ENCODE results near the gene SYNGR3. TPM values are rescaled to one million over a fixed set of nuclear protein-coding genes. Genes with fewer than 3 reads are reported as not detected.

SYNGR3 gene
- 4.4 to 9.7 TPM (median 6.7 TPM) in 5 replicates for total RNA-seq (2022; extraction: Qiagen RNA extraction; ENCODE audit: low read depth)

GRCh38 chr16:1989209-1990100 lies at the start of gene SYNGR3:
TSS of gene SYNGR3 (plus strand) at chr16:1989970. CDS start at chr16:1990103, 133 bp downstream.

GRCh38 chr16:1942810-1943726 lies 46.7 kb upstream of the SYNGR3 start, which contains the start of gene MSRB1:
TSS of gene MSRB1 (minus strand) at chr16:1943199. CDS start at chr16:1943156, 43 bp downstream.

GRCh38 chr16:1959269-1960039 lies 30.3 kb upstream of the SYNGR3 start, which contains the start of gene NDUFB10:
TSS of gene NDUFB10 (plus strand) at chr16:1959538. CDS start at chr16:1959625, 87 bp downstream.

GRCh38 chr16:1964506-1965395 lies 25.0 kb upstream of the SYNGR3 start, which contains the start of gene RPS2:
TSS of gene RPS2 (minus strand) at chr16:1964826. CDS start at chr16:1964625, 201 bp downstream.

GRCh38 chr16:1966460-1966859 lies 23.3 kb upstream of the SYNGR3 start, which contains the start of gene RNF151:
TSS of gene RNF151 (plus strand) at chr16:1966856. CDS start at chr16:1966882, 26 bp downstream.

GRCh38 chr16:1971796-1972489 lies 17.8 kb upstream of the SYNGR3 start, which contains the start of gene TBL3:
TSS of gene TBL3 (plus strand) at chr16:1972053. CDS start at chr16:1972165, 112 bp downstream.

GRCh38 chr16:1981398-1981836 lies 8.4 kb upstream of the SYNGR3 start, which contains the start of gene NOXO1:
TSS of gene NOXO1 (minus strand) at chr16:1981469. CDS start at chr16:1981179, 290 bp downstream.

GRCh38 chr16:1983544-1984346 lies 6.0 kb upstream of the SYNGR3 start, which contains the start of gene GFER:
TSS of gene GFER (plus strand) at chr16:1984193. CDS start at chr16:1984219, 26 bp downstream.

GRCh38 chr16:2009791-2010510 lies 20.2 kb downstream of the SYNGR3 start, which contains the start of gene ZNF598:
TSS of gene ZNF598 (minus strand) at chr16:2009821.

GRCh38 chr16:2019518-2019920 lies 29.7 kb downstream of the SYNGR3 start, which contains the start of gene NPW:
TSS of gene NPW (plus strand) at chr16:2019785.

GRCh38 chr16:2026461-2027023 lies 36.8 kb downstream of the SYNGR3 start, which contains the start of gene NHERF2:
TSS of gene NHERF2 (plus strand) at chr16:2026902. CDS start at chr16:2027006, 104 bp downstream.

Other genes starting within 250 kb of the SYNGR3 start
- 30.6 to 59.4 TPM (median 55.1 TPM) in 5 replicates for gene NME3, start 218.4 kb upstream of the SYNGR3 start, total RNA-seq (2022; extraction: Qiagen RNA extraction; ENCODE audit: low read depth)
- gene EME2, start 217.2 kb upstream of the SYNGR3 start, total RNA-seq (2022; extraction: Qiagen RNA extraction; ENCODE audit: low read depth) = 5.0 to 10.8 TPM (median 9.1 TPM) in 5 replicates
- 170 to 265 TPM (median 253 TPM) in 5 replicates for gene MRPS34, start 216.8 kb upstream of the SYNGR3 start, total RNA-seq (2022; extraction: Qiagen RNA extraction; ENCODE audit: low read depth)
- 13.2 to 26.3 TPM (median 22.3 TPM) in 5 replicates for gene SPSB3, start 207.4 kb upstream of the SYNGR3 start, total RNA-seq (2022; extraction: Qiagen RNA extraction; ENCODE audit: low read depth)
- gene NUBP2, start 207.0 kb upstream of the SYNGR3 start, total RNA-seq (2022; extraction: Qiagen RNA extraction; ENCODE audit: low read depth) = 57.3 to 88.6 TPM (median 81.3 TPM) in 5 replicates
- 0.05 TPM in 1 of 5 replicates, not detected in the others for gene IGFALS, start 196.3 kb upstream of the SYNGR3 start, total RNA-seq (2022; extraction: Qiagen RNA extraction; ENCODE audit: low read depth)
- gene HAGH, start 163.1 kb upstream of the SYNGR3 start, total RNA-seq (2022; extraction: Qiagen RNA extraction; ENCODE audit: low read depth) = 58.5 to 71.3 TPM (median 68.8 TPM) in 5 replicates
- 45.6 to 53.0 TPM (median 47.7 TPM) in 5 replicates for gene FAHD1, start 162.8 kb upstream of the SYNGR3 start, total RNA-seq (2022; extraction: Qiagen RNA extraction; ENCODE audit: low read depth)
- 1.4 to 3.0 TPM (median 2.0 TPM) in 5 replicates for gene MEIOB, start 117.8 kb upstream of the SYNGR3 start, total RNA-seq (2022; extraction: Qiagen RNA extraction; ENCODE audit: low read depth)
- gene HS3ST6, start 71.6 kb upstream of the SYNGR3 start, total RNA-seq (2022; extraction: Qiagen RNA extraction; ENCODE audit: low read depth) = 1.8 to 4.2 TPM (median 3.1 TPM) in 5 replicates
- gene MSRB1, start 46.8 kb upstream of the SYNGR3 start, total RNA-seq (2022; extraction: Qiagen RNA extraction; ENCODE audit: low read depth) = 22.1 to 31.7 TPM (median 31.4 TPM) in 5 replicates
- 0.03 to 0.37 TPM in 2 of 5 replicates, not detected in the others for gene RPL3L, start 35.3 kb upstream of the SYNGR3 start, total RNA-seq (2022; extraction: Qiagen RNA extraction; ENCODE audit: low read depth)
- 244 to 325 TPM (median 265 TPM) in 5 replicates for gene NDUFB10, start 30.4 kb upstream of the SYNGR3 start, total RNA-seq (2022; extraction: Qiagen RNA extraction; ENCODE audit: low read depth)
- gene RPS2, start 25.1 kb upstream of the SYNGR3 start, total RNA-seq (2022; extraction: Qiagen RNA extraction; ENCODE audit: low read depth) = 3,640 to 5,391 TPM (median 5,287 TPM) in 5 replicates
- gene RNF151, start 23.1 kb upstream of the SYNGR3 start, total RNA-seq (2022; extraction: Qiagen RNA extraction; ENCODE audit: low read depth) = not detected in 5 replicates
- gene TBL3, start 17.9 kb upstream of the SYNGR3 start, total RNA-seq (2022; extraction: Qiagen RNA extraction; ENCODE audit: low read depth) = 29.2 to 42.3 TPM (median 37.3 TPM) in 5 replicates
- gene NOXO1, start 8.5 kb upstream of the SYNGR3 start, total RNA-seq (2022; extraction: Qiagen RNA extraction; ENCODE audit: low read depth) = 0.16 to 0.44 TPM (median 0.28 TPM) in 4 of 5 replicates, not detected in the other
- gene GFER, start 5.8 kb upstream of the SYNGR3 start, total RNA-seq (2022; extraction: Qiagen RNA extraction; ENCODE audit: low read depth) = 24.7 to 44.2 TPM (median 41.3 TPM) in 5 replicates
- gene ZNF598, start 19.9 kb downstream of the SYNGR3 start, total RNA-seq (2022; extraction: Qiagen RNA extraction; ENCODE audit: low read depth) = 43.5 to 62.6 TPM (median 56.0 TPM) in 5 replicates
- 0.92 to 2.0 TPM (median 1.0 TPM) in 4 of 5 replicates, not detected in the other for gene NPW, start 29.8 kb downstream of the SYNGR3 start, total RNA-seq (2022; extraction: Qiagen RNA extraction; ENCODE audit: low read depth)
- 34.8 to 57.8 TPM (median 54.9 TPM) in 5 replicates for gene NHERF2, start 36.9 kb downstream of the SYNGR3 start, total RNA-seq (2022; extraction: Qiagen RNA extraction; ENCODE audit: low read depth)
- 30.8 to 47.1 TPM (median 43.6 TPM) in 5 replicates for gene NTHL1, start 57.9 kb downstream of the SYNGR3 start, total RNA-seq (2022; extraction: Qiagen RNA extraction; ENCODE audit: low read depth)
- gene TSC2, start 58.0 kb downstream of the SYNGR3 start, total RNA-seq (2022; extraction: Qiagen RNA extraction; ENCODE audit: low read depth) = 27.9 to 39.7 TPM (median 36.6 TPM) in 5 replicates
- gene PKD1, start 145.9 kb downstream of the SYNGR3 start, total RNA-seq (2022; extraction: Qiagen RNA extraction; ENCODE audit: low read depth) = 37.4 to 56.1 TPM (median 48.8 TPM) in 5 replicates
- gene RAB26, start 158.7 kb downstream of the SYNGR3 start, total RNA-seq (2022; extraction: Qiagen RNA extraction; ENCODE audit: low read depth) = 2.7 to 5.0 TPM (median 4.0 TPM) in 5 replicates
- 39.8 to 58.6 TPM (median 51.7 TPM) in 5 replicates for gene TRAF7, start 165.8 kb downstream of the SYNGR3 start, total RNA-seq (2022; extraction: Qiagen RNA extraction; ENCODE audit: low read depth)
- 0.26 to 0.95 TPM (median 0.49 TPM) in 5 replicates for gene CASKIN1, start 206.6 kb downstream of the SYNGR3 start, total RNA-seq (2022; extraction: Qiagen RNA extraction; ENCODE audit: low read depth)
- gene MLST8, start 215.5 kb downstream of the SYNGR3 start, total RNA-seq (2022; extraction: Qiagen RNA extraction; ENCODE audit: low read depth) = 35.7 to 53.7 TPM (median 52.7 TPM) in 5 replicates
- 2.9 to 6.6 TPM (median 4.6 TPM) in 5 replicates for gene BRICD5, start 220.9 kb downstream of the SYNGR3 start, total RNA-seq (2022; extraction: Qiagen RNA extraction; ENCODE audit: low read depth)
- gene PGP, start 224.9 kb downstream of the SYNGR3 start, total RNA-seq (2022; extraction: Qiagen RNA extraction; ENCODE audit: low read depth) = 16.8 to 38.1 TPM (median 35.4 TPM) in 5 replicates
- 17.8 to 28.1 TPM (median 24.2 TPM) in 5 replicates for gene E4F1, start 233.6 kb downstream of the SYNGR3 start, total RNA-seq (2022; extraction: Qiagen RNA extraction; ENCODE audit: low read depth)
- gene DNASE1L2, start 246.5 kb downstream of the SYNGR3 start, total RNA-seq (2022; extraction: Qiagen RNA extraction; ENCODE audit: low read depth) = 0.56 to 1.4 TPM (median 1.2 TPM) in 5 replicates